SU-DHL-6 (cell line): ENCODE measurements around the gene PSEN1.
A peak's percentile ranks its signal among the peaks of the same experiment; 100 is the strongest.

Experiments used
- H2AFZ ChIP-seq: fragments of 200-600 bp; sonication (generic); 2 replicates; pipeline ENCODE4 v1.6.1; 2014; ENCODE audit warnings: low read depth, mild to moderate bottlenecking, moderate library complexity, mixed read lengths, antibody characterized with exemption, low read length; ENCODE audit not compliant: severe bottlenecking
- H3F3A ChIP-seq: fragments of 200-600 bp; shearing (Covaris generic); 2 replicates; pipeline ENCODE4 v1.6.0; 2016; ENCODE audit warnings: antibody characterized with exemption, mild to moderate bottlenecking; ENCODE audit not compliant: insufficient read depth
- H3K27ac ChIP-seq: fragments of 200-600 bp; sonication (generic); 2 replicates; pipeline ENCODE4 v1.5.1; 2016; ENCODE audit warnings: low read depth, mild to moderate bottlenecking, low read length, moderate library complexity, mixed read lengths
- H3K27me3 ChIP-seq: fragments of 200-600 bp; sonication (generic), shearing (Covaris generic); 2 replicates; pipeline ENCODE4 v1.6.0; 2014; ENCODE audit warnings: mild to moderate bottlenecking, low read length
- H3K36me3 ChIP-seq: fragments of 200-600 bp; sonication (generic); 2 replicates; pipeline ENCODE4 v1.6.1; 2014; ENCODE audit warnings: mild to moderate bottlenecking, low read length, mixed read lengths
- H3K4me2 ChIP-seq: fragments of 300-600, 200-600 bp; shearing (Covaris generic), sonication (generic); 2 replicates; pipeline ENCODE4 v1.6.0; 2014; ENCODE audit warnings: low read length, low read depth, mild to moderate bottlenecking; ENCODE audit not compliant: poor library complexity, severe bottlenecking
- H3K4me3 ChIP-seq: fragments of 200-600 bp; sonication (generic); 2 replicates; pipeline ENCODE4 v1.5.1; 2014; ENCODE audit warnings: antibody characterized with exemption, low read length, mild to moderate bottlenecking, mixed read lengths; ENCODE audit not compliant: insufficient read depth, poor library complexity, severe bottlenecking
- H3K79me2 ChIP-seq: fragments of 200-600 bp; sonication (generic); 2 replicates; pipeline ENCODE4 v1.6.1; 2014; ENCODE audit warnings: mild to moderate bottlenecking, low read length, moderate library complexity; ENCODE audit not compliant: insufficient read depth
- H3K9ac ChIP-seq: fragments of 200-600 bp; sonication (generic); 2 replicates; pipeline ENCODE4 v1.7.0; 2014; ENCODE audit warnings: mild to moderate bottlenecking, low read length
- H3K9me2 ChIP-seq: fragments of 200-600 bp; sonication (generic); replicated peaks from 2 replicates; pipeline ENCODE4 v1.6.1; 2014; ENCODE audit warnings: low read length; ENCODE audit not compliant: insufficient read depth
- H3K9me3 ChIP-seq: fragments of 200-600 bp; sonication (generic); 2 replicates; pipeline ENCODE4 v1.6.1; 2014; ENCODE audit warnings: low read length, mixed read lengths; ENCODE audit not compliant: insufficient read depth
- H4K20me1 ChIP-seq: fragments of 200-600 bp; sonication (generic); 2 replicates; pipeline ENCODE4 v1.6.1; 2014; ENCODE audit warnings: low read depth, mild to moderate bottlenecking, antibody characterized with exemption, low read length, moderate library complexity, mixed read lengths
- EZH2phosphoT487 ChIP-seq: fragments of 200-600 bp; sonication (generic), shearing (Covaris generic); conservative IDR thresholded peaks from 2 replicates; pipeline ENCODE4 v1.6.1; 2018; ENCODE audit warnings: mild to moderate bottlenecking, antibody characterized with exemption, low read length, moderate library complexity, mixed read lengths
- TF ChIP-seq, protein P1 (sequence below): fragments of 200-600 bp; sonication (generic); IDR thresholded peaks from one replicate; pipeline ENCODE4 v1.5.1; 2017; ENCODE audit warnings: antibody characterized with exemption, mild to moderate bottlenecking, low read length, moderate library complexity; ENCODE audit not compliant: insufficient read depth, poor library complexity, severe bottlenecking

Gene PSEN1

DNA sequence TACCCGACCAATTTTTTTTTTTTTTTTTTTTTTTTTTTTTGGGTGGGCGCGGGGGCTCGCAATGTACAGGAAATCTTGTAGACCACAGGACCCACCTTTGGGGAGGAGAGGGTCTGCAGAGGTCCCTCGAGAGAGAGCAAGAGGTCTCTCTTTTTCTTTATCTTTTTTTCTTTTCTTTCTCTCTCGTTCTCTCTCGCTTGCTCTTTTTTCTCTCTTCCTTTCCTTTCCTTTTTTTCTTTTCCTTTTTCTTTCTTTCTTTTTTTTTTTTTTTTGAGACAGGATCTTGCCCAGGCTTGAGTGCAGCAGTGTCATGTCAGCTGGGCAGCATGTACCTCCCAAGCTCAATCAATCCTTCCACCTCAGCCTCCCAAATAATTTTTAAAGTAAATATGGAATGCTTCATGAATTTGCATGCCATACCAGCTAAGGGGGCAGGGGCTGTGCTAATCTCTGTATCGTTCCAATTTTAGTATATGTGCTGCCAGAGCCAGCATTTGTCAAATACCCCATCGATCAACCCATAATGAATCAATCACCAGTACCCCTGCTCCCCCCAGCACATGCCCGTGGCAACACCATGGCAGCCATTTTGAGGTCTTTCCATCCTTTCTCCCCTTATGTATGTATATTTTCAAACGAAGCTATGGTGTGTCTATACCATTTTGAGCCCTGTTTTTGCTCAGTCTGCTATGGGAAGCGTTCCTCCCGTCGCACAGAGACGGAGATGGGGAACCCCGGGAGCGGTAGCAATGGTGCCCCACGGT lies 110.3 kb downstream of the PSEN1 start:
- H2AFZ ChIP-seq, result peak overlapping the region; percentile 94
- no peak for TF ChIP-seq EZH2phosphoT487
- TF ChIP-seq, protein P1, sequence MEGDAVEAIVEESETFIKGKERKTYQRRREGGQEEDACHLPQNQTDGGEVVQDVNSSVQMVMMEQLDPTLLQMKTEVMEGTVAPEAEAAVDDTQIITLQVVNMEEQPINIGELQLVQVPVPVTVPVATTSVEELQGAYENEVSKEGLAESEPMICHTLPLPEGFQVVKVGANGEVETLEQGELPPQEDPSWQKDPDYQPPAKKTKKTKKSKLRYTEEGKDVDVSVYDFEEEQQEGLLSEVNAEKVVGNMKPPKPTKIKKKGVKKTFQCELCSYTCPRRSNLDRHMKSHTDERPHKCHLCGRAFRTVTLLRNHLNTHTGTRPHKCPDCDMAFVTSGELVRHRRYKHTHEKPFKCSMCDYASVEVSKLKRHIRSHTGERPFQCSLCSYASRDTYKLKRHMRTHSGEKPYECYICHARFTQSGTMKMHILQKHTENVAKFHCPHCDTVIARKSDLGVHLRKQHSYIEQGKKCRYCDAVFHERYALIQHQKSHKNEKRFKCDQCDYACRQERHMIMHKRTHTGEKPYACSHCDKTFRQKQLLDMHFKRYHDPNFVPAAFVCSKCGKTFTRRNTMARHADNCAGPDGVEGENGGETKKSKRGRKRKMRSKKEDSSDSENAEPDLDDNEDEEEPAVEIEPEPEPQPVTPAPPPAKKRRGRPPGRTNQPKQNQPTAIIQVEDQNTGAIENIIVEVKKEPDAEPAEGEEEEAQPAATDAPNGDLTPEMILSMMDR, result no peak
- no peaks in the 10 kb centered on the region for H4K20me1 ChIP-seq
- H3K9me3 ChIP-seq, result no peaks in the 10 kb centered on the region
- peak overlapping the region; percentile 54 for H3K4me2 ChIP-seq
- no peak overlapping the region for H3K27ac ChIP-seq
- H3K4me3 ChIP-seq, result peak overlapping the region; percentile 47
- H3F3A ChIP-seq, result peaks cover 11% of the 10 kb centered on the region
- H3K9ac ChIP-seq, result peak overlapping the region; percentile 49
- no peaks in the 10 kb centered on the region for H3K27me3 ChIP-seq
- no peaks in the 10 kb centered on the region for H3K9me2 ChIP-seq
- H3K36me3 ChIP-seq, result no peaks in the 10 kb centered on the region
- no peaks in the 10 kb centered on the region for H3K79me2 ChIP-seq

DNA sequence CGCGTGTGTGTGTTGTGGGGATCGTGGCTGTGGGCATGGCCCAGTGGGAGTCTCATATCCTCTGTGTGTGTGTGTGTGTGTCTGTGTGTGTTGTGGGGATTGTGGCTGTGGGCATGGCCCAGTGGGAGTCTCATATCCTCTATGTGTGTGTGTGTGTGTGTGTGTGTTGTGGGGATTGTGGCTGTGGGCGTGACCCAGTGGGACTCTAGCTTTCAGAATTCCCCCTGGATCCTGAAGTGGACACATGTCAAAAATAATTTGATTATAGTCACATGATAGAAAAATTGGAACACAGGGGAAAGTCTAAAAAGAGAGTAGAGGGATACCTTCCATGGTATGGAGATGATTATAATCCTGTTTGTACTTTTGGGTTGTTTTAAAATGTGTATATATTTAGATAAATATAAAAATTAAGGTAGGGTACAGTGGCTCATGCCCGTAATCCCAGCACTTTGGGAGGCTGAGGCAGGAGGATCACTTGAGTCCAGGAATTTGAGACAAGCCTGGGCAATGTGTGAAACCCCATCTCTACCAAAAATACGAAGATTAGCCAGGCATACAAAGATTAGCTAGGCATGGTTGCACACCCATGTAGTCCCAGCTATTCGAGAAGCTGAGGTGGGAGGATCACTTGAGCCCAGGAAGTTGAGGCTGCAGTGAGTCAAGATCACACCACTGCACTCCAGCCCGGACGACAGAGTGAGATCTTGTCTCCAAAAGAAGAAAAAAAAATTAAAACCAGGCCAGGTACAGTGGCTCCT lies 112.0 kb downstream of the PSEN1 start:
- Histone ChIP-seq H3K79me2 (no peaks in the 10 kb centered on the region), H3K9me3 (no peaks in the 10 kb centered on the region), H4K20me1 (no peaks in the 10 kb centered on the region), H3K27ac (no peak overlapping the region), H3K4me3 (no peak overlapping the region), H3F3A (peaks cover 11% of the 10 kb centered on the region), H3K9me2 (no peaks in the 10 kb centered on the region), H2AFZ (peak overlapping the region; percentile 10), H3K27me3 (no peaks in the 10 kb centered on the region), H3K36me3 (no peaks in the 10 kb centered on the region), H3K9ac (no peak overlapping the region), H3K4me2 (peak overlapping the region; percentile 22)
- no peak for TF ChIP-seq EZH2phosphoT487
- TF ChIP-seq, protein P1, result no peak

GRCh38 chr14:73249108-73249507 lies 112.8 kb downstream of the PSEN1 start:
- H3K36me3 ChIP-seq, result no peaks in the 10 kb centered on the region
- no peaks in the 10 kb centered on the region for H4K20me1 ChIP-seq
- TF ChIP-seq, protein P1, result no peak
- no peak for TF ChIP-seq EZH2phosphoT487
- H3K9ac ChIP-seq, result no peak overlapping the region
- no peaks in the 10 kb centered on the region for H3K27me3 ChIP-seq
- H3K79me2 ChIP-seq, result no peaks in the 10 kb centered on the region
- H2AFZ ChIP-seq, result peak overlapping the region; percentile 10
- no peak overlapping the region for H3K27ac ChIP-seq
- H3K4me2 ChIP-seq, result no peak overlapping the region
- H3K9me3 ChIP-seq, result no peaks in the 10 kb centered on the region
- no peaks in the 10 kb centered on the region for H3K9me2 ChIP-seq
- no peak overlapping the region for H3K4me3 ChIP-seq
- peaks cover 11% of the 10 kb centered on the region for H3F3A ChIP-seq
